Activated T-helper 1 cell treated with anti-CD3 and anti-CD28 coated beads, Interleukin-2, amount 50 U/mL, for 16 hours (primary cell): ENCODE data around the gene TM2D1.
"Not testable (repeated sequence)": the region's sequence is repeated elsewhere in the genome, so short reads cannot be mapped to it uniquely, and the experiment has no call there.

Source experiments
- DNase-seq, 2 donors: peaks; one replicate each; pipeline ENCODE4 v3.0.0-alpha.2; 2020; ENCODE audit warnings: low read depth in 1 of 2, low spot score in 1 of 2

Gene TM2D1

DNA sequence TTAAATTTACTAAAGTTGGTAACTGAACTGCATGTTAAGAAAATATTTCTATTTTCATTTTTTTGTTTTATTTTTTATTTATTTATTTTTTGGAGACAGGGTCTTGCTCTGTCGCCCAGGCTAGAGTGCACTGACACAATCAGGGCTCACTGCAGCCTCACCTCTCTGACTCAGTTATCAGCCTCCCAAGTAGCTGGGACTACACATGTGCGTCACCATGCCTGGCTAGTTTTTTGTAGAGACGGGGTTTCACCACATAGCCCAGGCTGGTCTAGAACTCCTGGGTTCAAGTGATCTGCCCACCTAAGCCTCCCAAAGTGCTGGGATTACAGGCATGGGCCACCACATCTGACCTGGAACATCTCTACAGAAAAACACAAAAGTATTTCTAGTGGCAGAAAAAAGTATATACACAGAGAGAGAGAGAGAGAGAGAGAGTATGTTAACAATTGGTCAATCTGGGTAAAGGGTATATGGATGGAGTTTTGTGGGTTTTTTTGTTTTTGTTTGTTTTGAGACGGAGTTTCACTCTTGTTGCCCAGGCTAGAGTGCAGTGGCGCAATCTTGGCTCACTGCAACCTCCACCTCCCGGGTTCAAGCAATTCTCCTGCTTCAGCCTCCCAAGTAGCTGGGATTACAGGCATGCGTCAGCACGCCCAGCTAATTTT lies 5.8 kb downstream of the TM2D1 start:
- DNase-seq = not testable (repeated sequence)

GRCh38 chr1:61711969-61712368 lies 13.0 kb downstream of the TM2D1 start:
- no peak for DNase-seq

DNA sequence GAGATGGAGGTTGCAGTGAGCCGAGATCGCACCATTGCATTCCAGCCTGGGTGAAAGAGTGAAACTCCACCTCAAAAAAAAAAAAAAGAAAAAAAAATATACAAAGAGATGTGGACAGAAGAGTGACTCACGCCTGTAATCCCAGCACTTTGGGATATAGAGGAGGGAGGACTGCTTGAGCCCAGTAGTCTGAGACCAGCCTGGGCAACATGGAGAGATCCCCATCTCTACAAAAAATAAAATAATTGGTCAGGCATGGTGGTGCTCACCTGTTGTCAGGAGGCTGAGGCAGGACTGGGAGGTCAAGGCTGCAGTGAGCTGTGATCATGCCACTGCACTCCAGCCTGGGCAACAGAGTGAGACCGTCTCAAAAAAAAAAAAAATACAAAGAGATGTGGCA lies 13.7 kb downstream of the TM2D1 start:
- not testable (repeated sequence) for DNase-seq

GRCh38 chr1:61709908-61710289 lies 15.0 kb downstream of the TM2D1 start:
- DNase-seq = no peak

DNA sequence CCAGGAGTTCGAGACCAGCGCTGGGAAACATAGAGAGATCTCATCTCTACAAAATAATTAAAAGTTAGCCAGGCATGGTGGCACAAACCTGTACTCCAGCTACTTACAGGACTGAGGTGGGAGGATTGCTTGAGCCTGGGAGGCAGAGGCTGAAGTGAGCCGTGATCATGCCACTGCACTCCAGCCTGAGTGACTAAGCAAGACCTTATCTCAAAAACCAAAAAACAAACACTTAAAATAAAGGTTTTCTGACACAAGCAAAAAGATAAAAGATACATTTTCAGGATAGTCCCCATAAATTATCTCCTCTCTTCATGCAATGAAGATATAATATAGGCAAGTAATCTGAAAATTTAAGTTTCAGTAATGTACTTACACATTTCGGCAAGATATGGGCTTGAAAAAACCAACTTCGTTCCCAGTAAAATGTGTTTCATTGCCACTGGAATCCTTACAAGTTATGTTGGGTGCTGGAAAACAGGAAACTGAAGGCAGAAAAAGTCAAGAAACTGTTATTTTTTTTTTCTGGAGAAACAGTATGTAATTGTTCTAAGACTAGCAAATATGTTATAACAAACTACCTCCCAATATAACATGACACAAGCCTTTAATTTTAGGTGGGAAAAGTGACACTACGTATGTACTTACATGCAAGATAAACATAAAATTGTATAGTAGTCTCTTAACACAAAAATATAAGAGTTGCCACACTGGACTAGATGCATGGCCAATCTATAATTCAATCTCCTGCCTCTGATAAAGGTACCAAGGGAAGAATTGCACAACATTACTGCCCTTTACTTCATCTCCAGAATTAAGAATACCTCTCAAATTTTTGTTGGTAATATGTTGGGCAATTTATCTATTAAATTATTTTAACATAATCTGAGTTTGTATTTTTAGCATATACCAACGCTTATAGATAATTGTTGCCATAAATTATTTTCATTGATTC lies 15.7 kb downstream of the TM2D1 start:
- DNase-seq = no peak

DNA sequence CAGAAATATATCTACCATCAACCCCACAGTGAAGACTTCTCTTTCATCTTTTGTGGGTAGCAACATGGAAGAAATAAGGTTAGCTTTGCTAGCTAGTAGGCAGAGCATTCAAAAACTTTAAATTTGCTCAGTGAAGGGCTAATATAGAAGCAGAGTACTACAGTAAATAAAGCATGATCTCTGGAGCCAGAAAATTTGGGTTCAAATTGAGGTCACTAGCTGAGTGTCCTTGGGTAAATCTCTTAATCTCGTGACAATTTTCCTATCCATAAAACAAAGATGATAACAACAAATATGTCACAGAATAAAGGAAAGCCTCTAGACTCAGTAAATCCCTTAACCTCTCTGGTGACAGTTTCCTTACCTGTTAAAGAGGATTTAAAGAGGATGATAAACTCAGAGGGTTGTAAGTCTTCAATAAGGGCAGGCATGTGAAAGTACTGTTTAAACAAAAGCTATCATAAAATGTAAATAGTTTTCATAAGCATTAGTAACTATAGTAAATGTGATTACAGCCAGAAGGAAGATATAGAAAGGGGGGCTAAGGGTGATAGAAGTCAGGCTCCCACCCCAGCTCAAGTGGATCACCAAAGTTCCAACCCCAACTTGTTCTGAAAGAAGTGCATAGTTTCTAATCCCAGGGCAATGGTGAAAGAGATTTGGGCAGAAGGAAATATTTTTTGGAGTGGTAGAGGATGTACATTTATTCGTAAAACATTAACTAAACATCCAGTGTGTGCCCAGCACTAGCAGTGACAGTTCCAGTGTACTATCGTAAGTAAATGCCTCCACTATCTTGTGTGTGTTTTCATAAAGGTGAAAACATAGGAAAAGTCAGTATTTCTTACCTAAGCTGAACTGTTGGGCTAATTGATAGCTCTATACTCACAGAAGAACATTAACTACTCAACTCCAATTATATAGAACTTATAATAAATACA lies 24.8 kb downstream of the TM2D1 start:
- DNase-seq = no peak

DNA sequence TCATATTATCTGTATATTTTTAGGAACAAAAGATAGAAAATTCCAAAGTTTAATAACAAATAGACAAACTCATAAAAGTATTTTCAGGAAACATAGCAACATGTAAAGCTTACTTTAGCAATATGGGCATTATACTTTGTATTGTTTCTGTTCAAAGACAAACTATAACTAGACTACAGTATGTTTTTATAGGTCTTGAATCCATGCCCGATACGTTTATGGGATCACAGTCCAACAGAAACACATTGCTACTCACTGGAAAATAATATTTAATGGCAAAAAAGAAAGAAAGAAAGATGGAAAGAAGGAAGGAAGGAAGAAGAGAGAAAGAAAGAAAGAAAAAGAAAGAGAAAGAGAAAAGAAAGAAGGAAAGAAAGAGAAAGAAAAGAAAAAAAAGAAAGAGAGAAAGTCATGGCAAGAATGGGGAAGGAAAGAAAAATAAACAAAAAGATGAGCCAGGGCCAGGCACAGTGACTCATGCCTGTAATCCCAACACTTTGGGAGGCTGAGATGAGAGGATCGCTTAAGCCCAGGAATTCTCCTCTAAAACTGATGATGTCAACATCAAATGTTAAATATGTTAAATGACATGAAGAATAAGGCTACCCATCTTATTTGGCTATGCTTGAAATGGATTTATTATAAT lies 32.7 kb downstream of the TM2D1 start:
- no peak for DNase-seq

DNA sequence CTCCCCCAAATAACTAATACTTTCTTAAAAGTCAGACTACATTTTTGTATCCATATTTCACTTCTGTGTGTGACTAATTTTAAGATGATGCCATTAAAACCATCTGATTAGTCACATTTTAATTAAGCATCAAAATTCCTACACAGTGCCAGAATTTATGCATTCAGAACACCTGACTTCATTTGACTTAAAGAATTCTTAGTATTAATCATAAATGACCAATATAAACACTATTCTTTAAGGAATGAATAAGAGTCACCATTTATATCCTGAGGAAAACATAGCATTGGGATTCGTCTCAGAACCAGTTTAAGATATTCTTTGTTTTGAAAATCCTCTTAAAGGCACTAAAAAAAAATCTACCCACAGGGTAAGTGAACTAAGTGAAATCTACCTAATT lies 37.0 kb downstream of the TM2D1 start:
- no peak for DNase-seq

GRCh38 chr1:61682891-61683290 lies 42.0 kb downstream of the TM2D1 start:
- DNase-seq = no peak

GRCh38 chr1:61680500-61680899 lies 44.4 kb downstream of the TM2D1 start:
- DNase-seq = no peak

DNA sequence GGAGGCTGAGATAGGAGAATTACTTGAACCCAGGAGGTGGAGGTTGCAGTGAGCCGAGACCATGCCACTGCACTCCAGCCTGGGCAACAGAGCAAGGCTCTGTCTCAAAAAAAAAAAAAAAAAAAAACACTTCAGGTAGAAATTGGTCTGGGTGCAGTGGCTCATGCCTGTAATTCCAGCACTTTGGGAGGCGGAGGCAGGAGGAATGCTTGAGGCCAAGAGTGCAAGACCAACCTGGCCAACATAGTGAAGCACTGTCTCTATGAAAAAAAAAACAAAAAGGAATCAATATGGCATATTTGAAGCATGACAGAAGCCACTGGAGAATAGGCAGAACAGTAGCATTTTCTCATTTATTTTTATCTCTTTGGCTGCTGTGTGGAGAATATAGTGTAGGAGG lies 48.1 kb downstream of the TM2D1 start:
- DNase-seq = not testable (repeated sequence)

DNA sequence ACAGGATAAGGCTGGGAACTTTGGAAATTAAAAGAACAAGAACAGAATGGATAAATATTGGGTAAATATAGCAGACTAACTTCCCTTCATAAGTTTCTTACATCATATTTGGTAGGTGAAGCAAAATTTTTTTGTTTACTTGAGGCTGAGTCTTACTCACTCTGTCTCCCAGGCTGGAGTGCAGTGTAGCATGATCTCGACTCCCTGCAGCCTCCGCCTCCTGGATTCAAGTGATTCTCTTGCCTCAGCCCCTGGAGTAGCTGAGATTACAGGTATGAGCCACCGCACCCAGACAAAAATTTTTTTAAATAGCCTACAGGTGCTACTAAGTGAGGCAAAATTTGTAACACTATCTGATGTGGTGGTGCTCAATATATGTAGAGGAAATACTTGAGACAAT lies 50.7 kb downstream of the TM2D1 start:
- DNase-seq = no peak

DNA sequence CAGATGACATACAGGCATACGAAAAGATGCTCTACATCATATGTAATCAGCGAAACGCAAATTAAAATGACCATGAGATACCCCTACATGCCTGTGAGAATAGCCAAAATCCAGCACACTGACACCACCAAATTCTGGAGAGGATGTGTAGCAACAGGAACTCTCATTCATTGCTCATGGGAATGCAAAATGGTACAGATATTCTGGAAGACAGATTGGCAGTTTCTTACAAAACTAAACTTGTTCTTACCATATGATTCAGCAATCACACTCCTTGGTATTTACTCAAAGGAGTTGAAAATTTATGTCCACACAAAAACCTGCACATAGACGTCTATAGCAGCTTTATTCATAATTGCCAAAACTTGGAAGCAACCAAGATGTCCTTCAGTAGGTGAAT lies 52.6 kb downstream of the TM2D1 start:
- DNase-seq = no peak

GRCh38 chr1:61670445-61670844 lies 54.5 kb downstream of the TM2D1 start:
- no peak for DNase-seq

DNA sequence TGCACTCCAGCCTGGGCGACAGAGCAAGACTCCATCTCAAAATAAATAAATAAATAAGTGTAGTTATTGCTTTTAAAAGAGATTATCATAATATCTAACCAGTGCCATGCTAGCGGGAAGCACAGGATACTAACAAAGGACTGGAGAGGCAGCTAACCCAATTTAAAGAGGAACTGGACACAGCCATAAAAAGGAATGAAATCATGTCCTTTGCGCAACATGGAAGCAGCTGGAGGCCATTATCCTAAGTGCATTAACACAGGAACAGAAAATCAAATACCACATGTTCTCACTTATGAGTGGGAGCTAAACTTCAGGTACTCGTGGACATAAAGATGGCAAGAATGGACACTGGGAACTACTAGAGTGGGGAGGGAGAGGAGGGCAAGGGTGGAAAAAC lies 54.9 kb downstream of the TM2D1 start:
- DNase-seq = no peak

DNA sequence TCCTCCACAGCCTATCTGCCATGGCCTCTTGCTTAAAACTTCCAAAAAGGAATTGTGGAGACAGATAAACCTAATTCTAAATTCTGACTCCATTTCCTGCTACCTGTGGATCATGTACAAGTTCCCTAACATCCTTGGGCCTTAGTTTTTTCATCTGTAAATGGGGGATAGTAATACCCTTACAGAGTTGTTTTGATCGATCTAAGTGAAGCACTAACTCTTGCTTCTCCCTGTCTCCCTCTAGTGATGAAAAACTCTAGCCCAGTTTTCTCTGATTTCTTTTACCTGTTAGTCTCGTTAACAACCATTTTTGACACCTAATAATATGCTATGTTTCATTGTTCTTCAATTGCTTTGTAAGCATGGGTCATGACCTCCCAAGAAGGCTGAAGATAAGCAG lies 65.9 kb downstream of the TM2D1 start:
- DNase-seq = no peak

DNA sequence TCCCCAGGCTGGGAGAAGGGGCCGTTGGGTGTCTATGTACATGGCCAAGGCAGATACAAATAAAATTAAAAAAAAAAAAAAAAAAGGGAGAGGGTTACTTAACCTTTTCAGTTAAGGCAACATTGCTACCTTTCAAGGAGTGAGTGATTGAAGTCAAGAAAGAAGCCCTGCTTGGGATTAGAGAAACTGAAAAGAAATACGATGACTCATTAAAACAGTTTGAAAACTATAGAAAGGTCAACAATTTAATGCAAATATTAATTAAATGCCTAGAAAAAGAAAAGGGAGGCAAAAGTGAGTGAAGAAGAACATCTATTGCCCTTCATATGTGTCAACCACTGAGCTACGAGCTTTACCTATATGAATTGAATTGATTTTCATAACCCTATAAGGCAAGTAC lies 69.5 kb downstream of the TM2D1 start:
- DNase-seq = no peak

DNA sequence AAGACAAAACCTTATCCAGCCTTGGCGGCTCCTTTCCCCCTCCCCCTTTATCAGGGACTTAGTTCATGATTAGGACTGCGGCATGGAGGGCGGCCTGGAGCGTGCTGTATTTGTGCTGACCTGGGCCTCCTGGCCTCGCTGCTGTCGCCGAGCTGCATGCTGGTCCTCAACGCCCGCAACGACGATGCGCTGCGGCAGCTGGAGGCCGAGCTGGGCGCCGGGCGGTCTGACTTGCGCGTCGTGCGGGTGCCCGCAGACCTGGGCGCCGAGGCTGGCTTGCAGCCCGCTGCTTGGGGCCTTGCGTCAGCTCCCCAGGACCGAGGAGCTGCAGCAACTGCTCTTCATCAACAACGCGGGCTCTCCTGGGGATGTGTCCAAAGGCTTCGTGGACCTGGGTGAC lies 70.9 kb downstream of the TM2D1 start:
- no peak for DNase-seq

DNA sequence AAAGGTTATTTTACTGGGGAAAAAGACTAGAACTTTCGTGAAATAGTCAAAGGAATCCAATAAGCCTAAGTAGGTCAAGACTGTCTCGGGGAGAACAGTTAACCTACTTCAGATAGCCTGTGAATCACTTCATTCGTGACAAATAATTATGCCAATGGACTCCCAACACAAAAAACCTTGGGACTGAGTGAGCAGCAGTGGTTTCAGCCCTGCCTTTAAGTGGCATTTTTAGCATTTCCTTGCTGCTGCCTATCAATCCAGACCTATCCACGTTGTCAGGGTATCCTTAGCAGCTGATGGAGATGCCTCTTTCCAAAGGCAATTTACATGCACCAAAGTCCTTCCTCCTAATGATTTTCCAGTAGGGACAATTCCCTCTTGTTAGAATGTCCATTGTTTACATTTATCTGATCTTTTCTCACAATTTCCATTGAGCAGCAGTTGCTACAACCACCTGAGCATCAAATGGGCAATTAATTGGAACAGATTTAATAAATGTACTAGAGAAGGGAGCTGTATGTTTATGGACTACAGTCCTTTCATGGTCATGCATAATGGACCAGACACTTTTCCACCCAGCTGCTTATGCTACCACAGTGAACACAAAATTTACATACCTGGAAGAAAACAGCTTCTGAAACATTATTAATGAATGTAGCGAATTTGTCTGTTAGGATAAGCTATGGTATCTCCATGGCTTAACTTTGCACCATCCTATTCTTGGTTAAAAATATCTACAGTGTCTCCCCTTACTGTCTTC lies 75.8 kb downstream of the TM2D1 start:
- DNase-seq = no peak

- no peak for DNase-seq
Measured at GRCh38 chr1:61647142-61647541, 77.8 kb downstream of the TM2D1 start.
